Fibroblast of peridontal ligament (primary cell): ENCODE measurements around the gene NGB.

Experiments
- DNase-seq: peaks from one replicate; pipeline ENCODE4 v3.0.0-alpha.2; 2010; ENCODE audit errors: extremely low read depth

Gene NGB

DNA sequence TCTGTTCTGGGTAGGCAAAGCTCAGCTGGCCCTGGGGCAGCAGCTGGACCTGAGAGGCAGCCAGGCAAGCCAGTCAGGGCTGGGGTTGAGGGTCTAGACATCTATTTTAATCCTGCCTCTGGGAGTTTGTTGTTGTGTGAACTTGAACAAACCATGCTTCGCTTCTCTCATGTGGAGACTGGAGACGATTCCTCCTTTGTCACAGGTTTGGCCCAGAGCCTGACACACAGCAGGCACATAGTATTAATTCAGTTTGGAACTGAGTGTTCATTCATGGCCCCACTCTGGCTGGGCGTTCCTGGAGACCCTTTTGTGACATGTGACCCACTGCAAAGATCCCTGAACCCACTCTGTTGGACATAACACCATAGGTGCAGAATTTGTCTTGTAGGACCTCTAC lies 39.3 kb downstream of the NGB start:
- no peak for DNase-seq

DNA sequence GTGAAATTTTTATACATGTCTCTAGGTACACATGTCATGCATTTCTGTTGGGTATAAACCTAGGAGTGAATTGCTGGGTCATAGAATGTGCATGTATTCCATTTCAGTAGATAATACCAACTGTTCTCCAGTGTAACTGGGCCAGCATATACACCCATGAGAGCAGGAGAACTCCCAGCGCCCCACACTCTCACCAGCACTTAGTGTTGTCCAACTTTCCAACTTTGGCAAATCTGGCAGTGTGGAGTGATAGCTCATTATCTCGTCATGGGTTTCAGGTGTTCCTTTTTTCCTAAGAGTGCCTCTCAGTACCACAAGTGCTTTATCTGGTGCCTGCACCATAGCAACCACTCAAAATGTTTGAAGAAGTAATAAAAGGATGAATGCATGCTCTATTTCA lies 40.1 kb downstream of the NGB start:
- DNase-seq, result no peak

DNA sequence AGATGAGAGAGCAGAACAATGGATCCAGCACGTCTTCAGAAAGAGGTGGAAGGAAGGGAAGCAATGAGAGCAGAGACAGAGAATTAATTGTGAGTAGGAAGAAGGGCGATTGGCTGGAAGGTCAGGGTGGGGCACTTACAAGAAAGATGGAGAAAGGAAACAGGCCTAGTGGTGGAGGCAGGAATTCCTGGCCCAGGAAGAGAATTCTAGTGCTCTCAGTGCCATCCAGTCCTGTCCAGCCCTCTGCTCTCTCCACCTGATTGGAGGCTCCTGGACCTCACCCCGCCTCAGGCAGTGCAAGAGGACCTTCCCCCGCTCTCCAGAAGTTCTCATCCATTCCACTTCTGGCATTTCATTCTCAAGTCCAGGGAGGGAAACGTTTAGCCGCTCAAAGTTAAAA lies 43.0 kb downstream of the NGB start:
- no peak for DNase-seq

DNA sequence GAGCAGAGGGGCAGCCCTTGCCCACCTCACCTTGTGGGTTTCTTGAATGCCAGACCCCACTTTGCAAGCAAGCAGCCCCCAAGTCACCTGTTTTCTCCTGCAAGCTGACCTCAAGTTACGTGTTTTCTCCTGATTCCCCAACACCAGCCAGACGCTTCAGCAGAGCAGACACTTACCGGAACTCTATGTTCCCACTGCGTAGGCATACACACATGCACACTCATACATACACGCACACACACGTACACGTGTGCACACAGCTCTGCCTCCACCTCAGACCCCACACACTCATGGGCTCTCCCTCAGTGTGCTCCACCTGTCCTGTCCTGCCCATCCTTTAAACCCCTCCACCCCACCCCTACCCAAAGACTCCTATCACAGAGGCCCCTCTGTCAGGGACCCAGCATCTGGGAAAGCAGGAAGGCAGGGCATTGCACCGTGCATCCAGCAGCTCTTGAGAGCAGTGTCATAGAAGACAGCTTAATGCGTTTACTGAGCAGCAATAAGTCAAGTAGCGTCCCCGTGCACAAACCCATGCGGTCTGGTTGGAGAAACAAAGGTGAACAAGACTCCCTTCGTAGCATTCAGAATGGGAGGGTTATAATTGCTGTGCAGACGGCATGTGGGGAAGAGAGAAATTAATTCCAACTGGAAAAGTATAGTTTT lies 45.0 kb downstream of the NGB start:
- DNase-seq, result no peak

DNA sequence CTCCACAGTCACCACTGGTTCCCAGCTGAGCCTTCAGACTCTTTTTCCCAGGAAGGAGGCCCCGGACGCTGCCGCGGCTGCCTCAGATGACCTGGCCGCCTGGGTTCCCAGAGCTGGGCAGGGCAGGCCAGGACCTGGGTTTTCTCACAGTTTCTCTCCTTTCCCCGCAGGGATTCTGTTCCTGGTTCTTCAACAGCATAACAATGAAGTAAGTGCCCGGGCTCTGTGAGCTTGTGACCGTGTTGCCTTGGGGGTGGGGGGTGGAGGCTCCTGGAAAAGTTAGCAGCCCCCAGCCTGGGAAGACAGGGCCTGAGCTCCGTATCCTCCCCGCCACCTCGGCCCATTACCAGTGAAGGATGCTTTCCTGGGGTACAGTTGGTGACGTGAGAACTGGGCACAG lies 45.8 kb downstream of the NGB start:
- no peak for DNase-seq

DNA sequence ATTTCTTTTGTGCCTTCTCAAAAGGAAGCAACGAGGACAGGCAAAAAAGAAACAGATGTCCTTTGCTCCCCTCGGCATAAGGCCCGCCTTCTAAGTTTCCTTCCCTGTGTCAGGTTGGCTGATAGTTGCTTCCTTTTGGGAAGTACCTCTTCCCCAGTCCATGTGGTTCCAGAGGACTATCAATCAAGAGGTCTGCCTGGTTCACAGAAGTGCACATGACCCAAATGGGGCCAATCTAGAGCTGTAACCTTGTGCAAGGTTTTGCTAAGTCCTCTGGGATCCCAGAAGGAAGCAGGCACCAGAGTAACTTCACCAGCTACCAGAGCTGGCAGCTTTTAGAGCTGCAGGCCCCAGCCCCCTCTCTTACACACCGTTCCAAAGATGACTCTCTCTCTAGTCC lies 46.8 kb downstream of the NGB start:
- no peak for DNase-seq

DNA sequence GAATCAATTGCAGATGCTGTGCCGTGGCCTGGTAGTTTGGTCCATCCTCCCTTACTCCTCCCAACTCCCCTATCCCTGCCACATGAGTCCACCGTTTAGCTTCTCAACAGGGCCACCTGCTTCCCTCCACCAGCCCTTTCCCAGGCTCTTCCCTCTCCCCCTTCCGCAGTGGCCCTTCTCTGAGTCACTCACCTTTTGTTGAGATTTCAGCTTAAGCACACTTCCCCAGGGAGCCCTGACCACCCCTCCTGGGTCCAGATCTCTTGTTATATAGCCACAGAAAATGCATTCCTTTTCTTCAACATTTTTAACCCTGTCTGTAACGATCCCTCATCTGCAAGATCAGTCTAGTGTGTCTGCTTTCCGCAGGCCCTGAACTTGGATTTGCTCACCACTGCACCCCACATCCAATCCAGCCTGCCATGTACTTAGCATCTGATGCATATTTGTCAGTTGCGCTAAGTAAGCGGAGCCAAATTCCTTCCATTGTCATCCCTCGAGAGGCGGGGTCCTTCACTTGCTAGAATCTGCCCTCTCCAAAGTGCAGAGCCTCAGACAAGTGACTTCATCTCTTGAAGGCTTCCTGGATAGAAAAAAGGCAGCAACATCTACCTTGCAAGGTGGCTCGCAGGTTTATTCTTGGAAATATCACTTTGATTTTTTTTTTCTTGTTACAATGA lies 48.3 kb downstream of the NGB start:
- no peak for DNase-seq

DNA sequence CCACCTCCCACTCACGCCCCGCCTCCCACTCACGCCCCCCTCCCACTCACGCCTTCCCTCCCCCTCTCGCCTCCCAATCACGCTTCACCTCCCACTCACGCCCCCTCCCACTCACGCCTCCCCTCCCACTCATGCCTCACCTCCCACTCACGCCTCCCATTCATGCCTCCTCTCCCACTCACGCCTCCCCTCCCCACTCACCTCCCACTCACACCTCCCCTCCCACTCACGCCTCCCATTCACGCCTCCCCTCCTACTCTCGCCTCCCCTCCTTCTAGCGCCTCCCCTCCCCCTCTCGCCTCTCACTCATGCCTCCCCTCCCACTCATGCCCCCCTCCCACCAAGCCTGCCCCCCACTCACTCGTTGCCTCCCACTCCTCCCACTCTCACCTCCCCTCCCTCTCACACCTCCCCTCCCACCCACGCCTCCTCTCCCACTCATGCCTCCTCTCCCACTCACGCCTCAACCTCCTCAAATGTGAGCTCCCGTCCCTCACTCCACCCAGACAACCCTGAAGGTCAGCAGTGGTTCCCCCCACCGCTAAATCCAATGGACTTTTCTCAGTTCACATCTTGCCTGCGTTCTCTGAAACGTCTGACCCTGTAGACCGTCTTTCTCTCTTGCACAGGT lies 49.6 kb downstream of the NGB start:
- no peak for DNase-seq

DNA sequence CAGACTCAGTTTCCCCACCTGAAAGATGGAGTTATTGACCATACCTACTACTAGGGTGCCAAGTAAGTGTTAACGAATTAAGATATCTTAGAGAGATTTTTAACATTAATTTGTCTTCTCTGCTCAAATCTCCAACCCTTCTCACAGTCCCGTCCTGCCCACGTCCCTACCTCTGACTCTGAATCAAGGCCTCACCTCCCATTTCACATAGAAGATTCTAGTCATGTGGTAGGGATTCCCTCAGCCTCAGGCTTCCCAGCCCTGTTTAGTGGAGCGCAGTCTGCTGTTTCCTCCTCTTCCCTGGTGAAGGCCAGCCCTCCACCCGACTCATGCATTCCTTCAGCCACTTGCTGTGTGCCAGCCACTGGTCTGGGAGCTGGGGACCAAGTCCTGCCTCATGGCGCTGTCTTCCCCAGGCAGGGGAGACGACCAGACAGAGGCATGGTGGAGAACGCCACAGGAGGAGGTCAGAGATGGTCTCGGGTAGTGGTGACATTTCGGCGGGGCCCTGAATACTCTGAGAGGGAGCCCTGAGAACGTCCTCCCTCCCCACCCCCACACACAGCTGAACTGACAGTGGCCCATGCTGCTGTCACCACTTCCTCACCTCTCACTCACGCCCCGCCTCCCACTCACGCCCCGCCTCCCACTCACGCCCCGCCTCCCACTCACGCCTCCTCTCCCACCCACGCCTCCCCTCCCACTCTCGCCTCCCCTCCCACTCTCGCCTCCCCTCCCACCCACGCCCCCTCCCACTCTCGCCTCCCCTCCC lies 50.6 kb downstream of the NGB start:
- no peak for DNase-seq

DNA sequence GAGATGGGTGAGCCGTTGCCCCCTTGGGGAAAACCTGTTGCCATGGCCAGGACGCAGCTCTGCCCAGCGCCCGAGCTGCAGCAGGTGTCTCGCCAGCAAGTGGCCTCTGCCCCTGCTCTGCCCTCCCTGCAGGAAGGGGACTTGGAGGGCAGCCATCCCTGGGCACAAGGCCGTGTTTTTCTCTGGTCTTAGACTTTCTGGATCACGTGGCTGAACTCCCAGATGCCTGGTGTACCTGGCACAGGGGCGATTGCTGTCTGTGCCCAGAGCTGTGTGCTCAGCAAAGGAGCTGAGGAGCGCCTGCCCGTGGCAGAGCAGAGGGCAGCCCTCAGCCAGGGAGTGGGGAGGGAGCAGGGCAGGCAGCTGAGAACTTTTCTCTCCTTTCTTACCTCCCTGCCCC lies 51.4 kb downstream of the NGB start:
- no peak for DNase-seq

DNA sequence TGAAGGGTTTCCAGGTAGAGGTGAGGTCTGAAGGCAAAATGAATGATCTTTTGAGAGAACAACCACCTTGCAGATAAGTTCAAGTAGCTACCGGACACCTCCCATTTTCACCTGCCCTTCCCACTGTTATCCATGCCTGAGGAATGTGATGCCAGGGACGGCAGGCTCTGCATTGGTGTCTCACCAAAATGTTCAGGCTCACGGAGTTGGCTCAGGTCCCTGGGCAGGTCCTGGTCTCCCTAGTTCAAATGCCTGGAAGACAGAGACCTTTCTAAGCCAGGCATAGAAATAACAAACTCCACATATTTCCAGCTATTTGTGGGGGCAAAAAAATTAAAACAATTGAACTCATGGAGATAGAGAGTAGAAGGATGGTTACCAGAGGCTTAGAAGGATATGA lies 53.5 kb downstream of the NGB start:
- no peak for DNase-seq
